Pulmonary artery endothelial cell (primary cell): ENCODE measurements around the gene KIAA1328. TPM values are rescaled to one million over a fixed set of nuclear protein-coding genes. Genes with fewer than 3 reads are reported as not detected.

Source experiments
- DNase-seq: peaks from one replicate; pipeline ENCODE4 v3.0.0-alpha.2; 2011; ENCODE audit warnings: low read depth, low spot score
- total RNA-seq: library from RNA; depleted of rRNA; stranded (reverse); fragments of >200 nt; gene quantifications from 2 replicates; pipeline ENCODE4 v1.2.3, GENCODE V29; 2014

The KIAA1328 gene
- total RNA-seq, 1 donor from 2014 or later: 4.4 TPM

- no peak for DNase-seq
Observed at GRCh38 chr18:37276111-37276890, 447.4 kb downstream of the KIAA1328 start.

- DNase-seq: no peak
Observed at GRCh38 chr18:37277804-37278203, 448.9 kb downstream of the KIAA1328 start.

Other genes starting within 250 kb of the KIAA1328 start
- 189 and 201 TPM in 2 replicates for gene TPGS2, start 125 bp upstream of the KIAA1328 start, total RNA-seq